GM13976 (cell line): Measurements from ENCODE around the gene TMEM59.

Experiments used
- DNase-seq: peaks from one replicate; pipeline ENCODE4 v3.0.0; 2012; ENCODE audit warnings: low spot score
- CTCF ChIP-seq: IDR thresholded peaks from 2 replicates; pipeline ENCODE4 v1.5.1; 2012; ENCODE audit warnings: borderline replicate concordance, mild to moderate bottlenecking; ENCODE audit not compliant: insufficient read depth; ENCODE audit errors: extremely low read depth, missing control alignments, control extremely low read depth
- in situ Hi-C: fragments of 300-500 bp; cut with MboI; formaldehyde crosslinking; loops from one replicate; pipeline ENCODE4 v1.12.0; 2022; ENCODE audit warnings: low sequenced_read_pairs, mixed read lengths, inconsistent platforms; ENCODE audit not compliant: unreplicated experiment

Gene TMEM59

GRCh38 chr1:53986458-53986857 lies 66.5 kb downstream of the TMEM59 start:
- in situ Hi-C loops, result no loop called here
- no peak for DNase-seq
- TF ChIP-seq CTCF, result no peak

- no peak for TF ChIP-seq CTCF
- in situ Hi-C loops, result no loop called here
- DNase-seq, result no peak
Observed at GRCh38 chr1:53984726-53985125, 68.3 kb downstream of the TMEM59 start.

DNA sequence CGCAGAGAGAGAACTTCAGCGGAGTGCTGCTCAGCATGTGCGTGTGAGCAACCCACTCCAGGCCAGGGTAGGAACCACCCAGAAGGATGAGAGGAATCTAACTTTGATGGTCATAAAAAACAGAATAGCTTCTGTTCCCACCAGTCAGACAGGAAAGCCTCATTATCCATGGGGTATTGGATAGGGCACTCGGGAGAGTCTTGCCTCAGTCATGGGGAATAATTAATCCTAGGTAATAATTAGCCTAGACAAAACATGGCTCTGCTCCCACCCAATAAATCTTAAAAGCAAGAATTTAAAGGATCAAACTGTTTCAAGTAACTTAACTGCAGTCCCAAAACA lies 70.3 kb downstream of the TMEM59 start:
- no peak for DNase-seq
- in situ Hi-C loops, result no loop called here
- TF ChIP-seq CTCF, result no peak

- in situ Hi-C loops, result no loop called here
- DNase-seq, result no peak
- no peak for TF ChIP-seq CTCF
Observed at GRCh38 chr1:53982034-53982762, 70.8 kb downstream of the TMEM59 start.

DNA sequence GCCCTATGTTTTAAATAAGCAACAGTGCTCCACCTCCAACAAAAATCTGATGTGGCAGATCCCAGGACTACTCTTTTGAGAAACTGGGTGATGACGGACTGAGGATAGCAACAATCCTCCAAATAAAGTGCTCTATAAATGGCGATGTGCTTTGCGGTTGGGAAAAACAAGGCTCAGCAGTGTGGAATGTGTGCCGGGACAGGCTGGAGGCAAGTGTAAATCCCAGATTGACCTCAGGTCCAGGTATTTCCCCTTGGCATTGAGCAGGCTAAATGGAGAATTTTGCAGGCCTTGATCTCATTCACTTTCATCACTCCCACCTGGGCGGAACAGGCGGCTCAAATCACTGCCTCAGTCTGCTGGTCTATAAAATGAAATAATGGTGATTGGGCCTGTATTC lies 71.8 kb downstream of the TMEM59 start:
- DNase-seq, result no peak
- TF ChIP-seq CTCF, result no peak
- in situ Hi-C loops, result no loop called here

- peak; percentile 46 for DNase-seq
- TF ChIP-seq CTCF, result no peak
- in situ Hi-C loops, result no loop called here
Observed at GRCh38 chr1:53979712-53980450, 73.1 kb downstream of the TMEM59 start.
